ENCODE results near the gene CTCF. TPM values are rescaled to one million over a fixed set of nuclear protein-coding genes. Genes with fewer than 3 reads are reported as not detected.

The CTCF gene
- total and polyA plus RNA-seq, 4 donors, result 10.1 to 35.3 (median 15.5) TPM

DNA sequence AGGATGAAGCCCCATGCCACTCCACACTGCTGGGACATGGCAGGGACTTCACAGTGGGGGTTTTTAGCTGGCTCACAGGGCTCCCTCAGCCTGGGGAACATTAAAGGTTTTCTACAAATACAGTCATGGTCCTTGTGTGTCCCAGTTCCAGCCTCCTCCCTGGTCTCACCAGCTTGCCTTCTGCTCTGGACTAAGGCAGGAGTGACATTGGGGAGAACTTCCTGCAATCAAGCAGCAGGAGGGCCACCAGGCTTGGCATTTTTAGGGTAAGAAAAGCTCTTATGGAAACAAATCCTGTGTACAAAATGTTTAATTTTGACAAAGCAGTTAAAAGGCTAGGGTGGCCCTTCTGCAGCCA lies 100.3 kb downstream of the CTCF start:
- Histone ChIP-seq H3K4me1 (ENCODE audit: control insufficient read depth in 4 of 4, insufficient read depth in 4 of 4, low read length in 3 of 4) (peaks cover 18 to 68% (median 50%) of the 10 kb centered on the region in 4 donors), H3K27me3 (ENCODE audit: control insufficient read depth in 4 of 4, insufficient read depth in 4 of 4, low read length in 3 of 4) (no peaks in the 10 kb centered on the region), H3K9ac (ENCODE audit: low read depth in 1 of 2, low read length in 2 of 2) (peak overlapping the region in 1 of 2 donors; percentile 40), H3K4me3 (ENCODE audit: low read depth in 1 of 3, low read length in 3 of 3) (no peak overlapping the region), H3K27ac (ENCODE audit: low read depth in 1 of 2, low read length in 2 of 2) (peak overlapping the region; percentile 58 to 71), H3K36me3 (ENCODE audit: control insufficient read depth in 4 of 4, insufficient read depth in 3 of 4, low read depth in 1 of 4, low read length in 3 of 4) (no peaks in the 10 kb centered on the region), H3K9me3 (ENCODE audit: control insufficient read depth in 4 of 4, low read length in 3 of 4) (no peaks in the 10 kb centered on the region)
- TF ChIP-seq HNF4A (conservative IDR thresholded peaks at IDR 0.05) (no peak), FOXA1 (IDR thresholded peaks at IDR 0.05) (no peak), JUND (IDR thresholded peaks at IDR 0.05) (no peak), RAD21 (IDR thresholded peaks at IDR 0.05) (no peak), SP1 (IDR thresholded peaks at IDR 0.05) (no peak), NR2F2 (IDR thresholded peaks at IDR 0.05) (no peak), EGR1 (IDR thresholded peaks at IDR 0.05; ENCODE audit: low read depth in 2 of 2) (no peak), TAF1 (conservative IDR thresholded peaks at IDR 0.05) (no peak), ATF3 (IDR thresholded peaks at IDR 0.05) (no peak), GABPA (IDR thresholded peaks at IDR 0.05 in 1 of 2, conservative IDR thresholded peaks at IDR 0.05 in 1 of 2) (no peak), FOXA2 (IDR thresholded peaks at IDR 0.05) (no peak)
- no peak for DNase-seq (ENCODE audit: low spot score)

- DNase-seq (ENCODE audit: low spot score), result no peak
- TF ChIP-seq YY1 (IDR thresholded peaks at IDR 0.05), result no peak
- TF ChIP-seq ZBTB33 (IDR thresholded peaks at IDR 0.05), result no peak
- no peak for TF ChIP-seq GABPA (IDR thresholded peaks at IDR 0.05 in 1 of 2, conservative IDR thresholded peaks at IDR 0.05 in 1 of 2)
- TF ChIP-seq FOXA1 (IDR thresholded peaks at IDR 0.05), result no peak
- peak; percentile 60 for TF ChIP-seq SP1 (IDR thresholded peaks at IDR 0.05)
- TF ChIP-seq HNF4A (conservative IDR thresholded peaks at IDR 0.05), result peak; percentile 80 to 86
- no peak for TF ChIP-seq FOXA2 (IDR thresholded peaks at IDR 0.05)
- TF ChIP-seq EGR1 (IDR thresholded peaks at IDR 0.05; ENCODE audit: low read depth in 2 of 2), result no peak
- TF ChIP-seq, protein P1, sequence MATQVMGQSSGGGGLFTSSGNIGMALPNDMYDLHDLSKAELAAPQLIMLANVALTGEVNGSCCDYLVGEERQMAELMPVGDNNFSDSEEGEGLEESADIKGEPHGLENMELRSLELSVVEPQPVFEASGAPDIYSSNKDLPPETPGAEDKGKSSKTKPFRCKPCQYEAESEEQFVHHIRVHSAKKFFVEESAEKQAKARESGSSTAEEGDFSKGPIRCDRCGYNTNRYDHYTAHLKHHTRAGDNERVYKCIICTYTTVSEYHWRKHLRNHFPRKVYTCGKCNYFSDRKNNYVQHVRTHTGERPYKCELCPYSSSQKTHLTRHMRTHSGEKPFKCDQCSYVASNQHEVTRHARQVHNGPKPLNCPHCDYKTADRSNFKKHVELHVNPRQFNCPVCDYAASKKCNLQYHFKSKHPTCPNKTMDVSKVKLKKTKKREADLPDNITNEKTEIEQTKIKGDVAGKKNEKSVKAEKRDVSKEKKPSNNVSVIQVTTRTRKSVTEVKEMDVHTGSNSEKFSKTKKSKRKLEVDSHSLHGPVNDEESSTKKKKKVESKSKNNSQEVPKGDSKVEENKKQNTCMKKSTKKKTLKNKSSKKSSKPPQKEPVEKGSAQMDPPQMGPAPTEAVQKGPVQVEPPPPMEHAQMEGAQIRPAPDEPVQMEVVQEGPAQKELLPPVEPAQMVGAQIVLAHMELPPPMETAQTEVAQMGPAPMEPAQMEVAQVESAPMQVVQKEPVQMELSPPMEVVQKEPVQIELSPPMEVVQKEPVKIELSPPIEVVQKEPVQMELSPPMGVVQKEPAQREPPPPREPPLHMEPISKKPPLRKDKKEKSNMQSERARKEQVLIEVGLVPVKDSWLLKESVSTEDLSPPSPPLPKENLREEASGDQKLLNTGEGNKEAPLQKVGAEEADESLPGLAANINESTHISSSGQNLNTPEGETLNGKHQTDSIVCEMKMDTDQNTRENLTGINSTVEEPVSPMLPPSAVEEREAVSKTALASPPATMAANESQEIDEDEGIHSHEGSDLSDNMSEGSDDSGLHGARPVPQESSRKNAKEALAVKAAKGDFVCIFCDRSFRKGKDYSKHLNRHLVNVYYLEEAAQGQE (IDR thresholded peaks at IDR 0.05), result no peak
- TF ChIP-seq RXRA (IDR thresholded peaks at IDR 0.05), result peak; percentile 63 to 67
- no peak for TF ChIP-seq TAF1 (conservative IDR thresholded peaks at IDR 0.05)
- no peak for TF ChIP-seq ATF3 (IDR thresholded peaks at IDR 0.05)
- TF ChIP-seq NR2F2 (IDR thresholded peaks at IDR 0.05), result no peak
- no peak for TF ChIP-seq JUND (IDR thresholded peaks at IDR 0.05)
- peak in 1 of 2 donors; percentile 19 for TF ChIP-seq RAD21 (IDR thresholded peaks at IDR 0.05)
- no peak for TF ChIP-seq HNF4G (IDR thresholded peaks at IDR 0.05)
- peak; percentile 16 for TF ChIP-seq CTCF (IDR thresholded peaks at IDR 0.05; ENCODE audit: low read depth, low read length, missing input control)
- TF ChIP-seq, protein P2, sequence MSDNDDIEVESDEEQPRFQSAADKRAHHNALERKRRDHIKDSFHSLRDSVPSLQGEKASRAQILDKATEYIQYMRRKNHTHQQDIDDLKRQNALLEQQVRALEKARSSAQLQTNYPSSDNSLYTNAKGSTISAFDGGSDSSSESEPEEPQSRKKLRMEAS (IDR thresholded peaks at IDR 0.05), result no peak
- Histone ChIP-seq H3K27ac (ENCODE audit: low read depth in 1 of 2, low read length in 2 of 2) (peak overlapping the region; percentile 58 to 71), H3K9me3 (ENCODE audit: control insufficient read depth in 4 of 4, low read length in 3 of 4) (no peaks in the 10 kb centered on the region), H3K4me3 (ENCODE audit: low read depth in 1 of 3, low read length in 3 of 3) (no peak overlapping the region), H3K27me3 (ENCODE audit: control insufficient read depth in 4 of 4, insufficient read depth in 4 of 4, low read length in 3 of 4) (no peaks in the 10 kb centered on the region), H3K4me1 (ENCODE audit: control insufficient read depth in 4 of 4, insufficient read depth in 4 of 4, low read length in 3 of 4) (peaks cover 23 to 75% (median 56%) of the 10 kb centered on the region in 4 donors), H3K36me3 (ENCODE audit: control insufficient read depth in 4 of 4, insufficient read depth in 3 of 4, low read depth in 1 of 4, low read length in 3 of 4) (no peaks in the 10 kb centered on the region), H3K9ac (ENCODE audit: low read depth in 1 of 2, low read length in 2 of 2) (peak overlapping the region in 1 of 2 donors; percentile 40)
- 54% methylated on average over 25 of the region's 25 CpGs for WGBS
Measured at GRCh38 chr16:67663151-67663876, 101.0 kb downstream of the CTCF start.
